SU-DHL-6 (cell line): ENCODE data around the gene PAQR4.

Source experiments
- H2AFZ ChIP-seq: fragments of 200-600 bp; sonication (generic); 2 replicates; pipeline ENCODE4 v1.6.1; 2014; ENCODE audit warnings: low read depth, mild to moderate bottlenecking, moderate library complexity, mixed read lengths, antibody characterized with exemption, low read length; ENCODE audit not compliant: severe bottlenecking
- H3F3A ChIP-seq: fragments of 200-600 bp; shearing (Covaris generic); 2 replicates; pipeline ENCODE4 v1.6.0; 2016; ENCODE audit warnings: antibody characterized with exemption, mild to moderate bottlenecking; ENCODE audit not compliant: insufficient read depth
- H3K27ac ChIP-seq: fragments of 200-600 bp; sonication (generic); 2 replicates; pipeline ENCODE4 v1.5.1; 2016; ENCODE audit warnings: low read depth, mild to moderate bottlenecking, low read length, moderate library complexity, mixed read lengths
- H3K27me3 ChIP-seq: fragments of 200-600 bp; sonication (generic), shearing (Covaris generic); 2 replicates; pipeline ENCODE4 v1.6.0; 2014; ENCODE audit warnings: mild to moderate bottlenecking, low read length
- H3K36me3 ChIP-seq: fragments of 200-600 bp; sonication (generic); 2 replicates; pipeline ENCODE4 v1.6.1; 2014; ENCODE audit warnings: mild to moderate bottlenecking, low read length, mixed read lengths
- H3K4me2 ChIP-seq: fragments of 300-600, 200-600 bp; shearing (Covaris generic), sonication (generic); 2 replicates; pipeline ENCODE4 v1.6.0; 2014; ENCODE audit warnings: low read length, low read depth, mild to moderate bottlenecking; ENCODE audit not compliant: poor library complexity, severe bottlenecking
- H3K4me3 ChIP-seq: fragments of 200-600 bp; sonication (generic); 2 replicates; pipeline ENCODE4 v1.5.1; 2014; ENCODE audit warnings: antibody characterized with exemption, low read length, mild to moderate bottlenecking, mixed read lengths; ENCODE audit not compliant: insufficient read depth, poor library complexity, severe bottlenecking
- H3K79me2 ChIP-seq: fragments of 200-600 bp; sonication (generic); 2 replicates; pipeline ENCODE4 v1.6.1; 2014; ENCODE audit warnings: mild to moderate bottlenecking, low read length, moderate library complexity; ENCODE audit not compliant: insufficient read depth
- H3K9ac ChIP-seq: fragments of 200-600 bp; sonication (generic); 2 replicates; pipeline ENCODE4 v1.7.0; 2014; ENCODE audit warnings: mild to moderate bottlenecking, low read length
- H3K9me2 ChIP-seq: fragments of 200-600 bp; sonication (generic); replicated peaks from 2 replicates; pipeline ENCODE4 v1.6.1; 2014; ENCODE audit warnings: low read length; ENCODE audit not compliant: insufficient read depth
- H3K9me3 ChIP-seq: fragments of 200-600 bp; sonication (generic); 2 replicates; pipeline ENCODE4 v1.6.1; 2014; ENCODE audit warnings: low read length, mixed read lengths; ENCODE audit not compliant: insufficient read depth
- H4K20me1 ChIP-seq: fragments of 200-600 bp; sonication (generic); 2 replicates; pipeline ENCODE4 v1.6.1; 2014; ENCODE audit warnings: low read depth, mild to moderate bottlenecking, antibody characterized with exemption, low read length, moderate library complexity, mixed read lengths
- EZH2phosphoT487 ChIP-seq: fragments of 200-600 bp; sonication (generic), shearing (Covaris generic); conservative IDR thresholded peaks from 2 replicates; pipeline ENCODE4 v1.6.1; 2018; ENCODE audit warnings: mild to moderate bottlenecking, antibody characterized with exemption, low read length, moderate library complexity, mixed read lengths
- TF ChIP-seq, protein P1 (sequence below): fragments of 200-600 bp; sonication (generic); IDR thresholded peaks from one replicate; pipeline ENCODE4 v1.5.1; 2017; ENCODE audit warnings: antibody characterized with exemption, mild to moderate bottlenecking, low read length, moderate library complexity; ENCODE audit not compliant: insufficient read depth, poor library complexity, severe bottlenecking

PAQR4 gene

DNA sequence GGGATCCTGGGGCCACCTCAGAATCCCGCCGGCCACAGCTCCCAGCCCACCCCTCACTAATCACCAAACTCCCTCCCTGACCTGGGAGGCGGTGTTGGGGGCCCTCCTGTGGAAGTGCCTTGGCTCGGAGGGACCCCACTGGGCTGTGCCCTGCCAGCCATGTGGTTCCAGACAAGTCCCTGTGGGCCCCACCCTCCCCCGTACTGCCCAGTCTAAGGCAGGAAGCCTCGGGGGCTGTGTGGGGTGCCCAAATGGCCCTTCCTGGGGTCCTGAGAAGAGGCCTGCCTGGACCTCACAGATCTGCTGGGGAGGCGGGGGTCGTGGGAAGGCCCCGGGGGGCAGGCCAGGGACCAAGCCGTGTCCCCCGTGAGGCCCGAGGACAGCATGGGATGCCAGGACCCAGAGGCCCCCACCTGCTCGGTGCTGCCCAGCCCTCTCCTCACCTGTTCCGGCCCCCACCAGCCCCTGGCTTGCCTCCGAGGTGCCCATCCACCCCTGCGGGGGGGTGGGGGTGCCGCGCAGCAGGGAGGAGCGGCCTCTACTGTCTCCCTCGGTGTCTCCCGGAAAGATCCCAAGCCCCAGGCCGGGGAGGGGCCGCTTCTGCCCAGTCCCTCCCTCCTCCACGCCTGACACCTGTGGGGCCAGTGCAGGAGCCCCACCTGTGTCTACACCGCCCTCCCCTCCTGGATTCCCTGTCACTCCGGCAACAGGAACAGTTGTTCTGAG, 14.3 kb upstream of the PAQR4 start:
- TF ChIP-seq, protein P1, sequence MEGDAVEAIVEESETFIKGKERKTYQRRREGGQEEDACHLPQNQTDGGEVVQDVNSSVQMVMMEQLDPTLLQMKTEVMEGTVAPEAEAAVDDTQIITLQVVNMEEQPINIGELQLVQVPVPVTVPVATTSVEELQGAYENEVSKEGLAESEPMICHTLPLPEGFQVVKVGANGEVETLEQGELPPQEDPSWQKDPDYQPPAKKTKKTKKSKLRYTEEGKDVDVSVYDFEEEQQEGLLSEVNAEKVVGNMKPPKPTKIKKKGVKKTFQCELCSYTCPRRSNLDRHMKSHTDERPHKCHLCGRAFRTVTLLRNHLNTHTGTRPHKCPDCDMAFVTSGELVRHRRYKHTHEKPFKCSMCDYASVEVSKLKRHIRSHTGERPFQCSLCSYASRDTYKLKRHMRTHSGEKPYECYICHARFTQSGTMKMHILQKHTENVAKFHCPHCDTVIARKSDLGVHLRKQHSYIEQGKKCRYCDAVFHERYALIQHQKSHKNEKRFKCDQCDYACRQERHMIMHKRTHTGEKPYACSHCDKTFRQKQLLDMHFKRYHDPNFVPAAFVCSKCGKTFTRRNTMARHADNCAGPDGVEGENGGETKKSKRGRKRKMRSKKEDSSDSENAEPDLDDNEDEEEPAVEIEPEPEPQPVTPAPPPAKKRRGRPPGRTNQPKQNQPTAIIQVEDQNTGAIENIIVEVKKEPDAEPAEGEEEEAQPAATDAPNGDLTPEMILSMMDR = no peak
- TF ChIP-seq EZH2phosphoT487 = no peak
- peaks cover 12% of the 10 kb centered on the region for H3F3A ChIP-seq
- peak overlapping the region; percentile 54; the same call in 1 of the 2 replicates for H3K27ac ChIP-seq
- H3K4me2 ChIP-seq = no peak overlapping the region
- H3K36me3 ChIP-seq = no peaks in the 10 kb centered on the region
- no peaks in the 10 kb centered on the region for H3K79me2 ChIP-seq
- H3K9me2 ChIP-seq = no peaks in the 10 kb centered on the region
- H3K9me3 ChIP-seq = no peaks in the 10 kb centered on the region
- no peak overlapping the region for H2AFZ ChIP-seq
- no peaks in the 10 kb centered on the region for H3K27me3 ChIP-seq
- H3K9ac ChIP-seq = no peak overlapping the region
- no peak overlapping the region for H3K4me3 ChIP-seq
- no peaks in the 10 kb centered on the region for H4K20me1 ChIP-seq

DNA sequence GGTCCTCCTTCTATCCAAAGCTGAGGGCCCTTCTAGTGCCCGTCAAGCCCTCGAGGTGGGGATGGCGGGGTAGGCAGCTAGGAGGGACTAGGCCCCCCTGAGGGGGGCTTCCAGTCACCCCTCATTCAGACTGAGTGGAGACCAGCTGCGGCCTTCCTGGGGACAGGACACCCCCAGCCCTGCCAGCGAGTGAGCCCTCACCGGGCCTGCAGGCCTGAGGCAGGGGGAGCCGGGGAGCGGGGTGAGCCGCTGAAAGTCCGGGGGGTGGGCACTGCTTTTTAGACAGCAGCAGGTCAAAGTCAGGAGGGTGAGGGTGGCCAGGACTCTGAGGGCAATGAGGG, 13.7 kb upstream of the PAQR4 start:
- no peak overlapping the region for H3K9ac ChIP-seq
- no peaks in the 10 kb centered on the region for H3K9me2 ChIP-seq
- no peaks in the 10 kb centered on the region for H3K79me2 ChIP-seq
- H3K27me3 ChIP-seq = no peaks in the 10 kb centered on the region
- H3K4me2 ChIP-seq = no peak overlapping the region
- H2AFZ ChIP-seq = no peak overlapping the region
- no peak overlapping the region for H3K27ac ChIP-seq
- no peaks in the 10 kb centered on the region for H4K20me1 ChIP-seq
- H3K9me3 ChIP-seq = no peaks in the 10 kb centered on the region
- no peak overlapping the region for H3K4me3 ChIP-seq
- H3K36me3 ChIP-seq = no peaks in the 10 kb centered on the region
- no peak for TF ChIP-seq EZH2phosphoT487
- TF ChIP-seq, protein P1 = no peak
- peaks cover 12% of the 10 kb centered on the region for H3F3A ChIP-seq

DNA sequence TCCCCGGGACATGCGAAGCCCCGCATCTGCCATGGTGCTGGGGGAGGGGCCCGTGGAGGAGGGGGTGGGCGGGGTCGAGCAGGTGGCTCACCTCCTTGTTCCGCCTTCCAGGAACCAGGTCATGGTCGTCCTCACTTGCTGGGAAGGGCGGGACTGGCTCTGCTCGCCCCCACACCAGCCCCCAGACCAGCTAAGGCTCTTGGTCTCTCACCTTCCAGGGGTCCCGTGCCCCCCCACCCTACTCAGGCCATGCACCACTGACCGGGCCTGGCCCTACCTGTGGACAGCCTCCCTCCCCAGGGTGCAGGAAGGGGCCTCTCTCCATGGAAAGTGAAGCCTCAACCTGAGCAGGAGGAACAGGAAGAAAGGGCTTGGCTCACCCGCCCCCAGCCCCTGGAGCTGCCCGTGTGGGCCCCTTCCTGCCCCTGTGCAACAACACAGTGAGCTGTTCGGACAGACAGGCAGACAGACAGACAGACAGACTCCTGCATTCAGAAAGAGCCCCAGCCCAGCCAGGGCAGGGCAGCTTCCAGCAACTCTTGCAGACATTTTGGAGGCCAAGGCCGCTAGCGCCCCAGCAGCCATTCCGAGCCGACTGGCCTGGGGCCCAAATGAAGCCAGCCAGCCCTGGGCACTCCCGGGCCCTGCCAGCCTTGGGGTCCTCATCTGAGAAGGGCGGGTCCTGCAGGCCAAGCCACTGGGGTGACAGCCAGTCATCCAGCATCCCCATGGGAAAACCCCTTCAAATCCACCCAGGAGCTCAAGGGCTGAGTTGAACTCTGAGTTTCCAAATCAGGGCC, 13.2 kb upstream of the PAQR4 start:
- Histone ChIP-seq H3K4me3 (no peak overlapping the region), H3K27ac (no peak overlapping the region)

More for the DNA sequence above, 13.2 kb upstream of the PAQR4 start:
- peaks cover 12% of the 10 kb centered on the region for H3F3A ChIP-seq
- no peak overlapping the region for H3K4me2 ChIP-seq
- H3K9me2 ChIP-seq = no peaks in the 10 kb centered on the region
- no peaks in the 10 kb centered on the region for H3K27me3 ChIP-seq
- H3K36me3 ChIP-seq = no peaks in the 10 kb centered on the region
- no peaks in the 10 kb centered on the region for H4K20me1 ChIP-seq
- TF ChIP-seq, protein P1 = no peak
- TF ChIP-seq EZH2phosphoT487 = no peak
- no peaks in the 10 kb centered on the region for H3K79me2 ChIP-seq
- H2AFZ ChIP-seq = no peak overlapping the region
- H3K9me3 ChIP-seq = no peaks in the 10 kb centered on the region
- H3K9ac ChIP-seq = no peak overlapping the region
